Thyroid gland (tissue), 4 donors: Measurements from ENCODE around the gene HKDC1. TPM values are rescaled to one million over a fixed set of nuclear protein-coding genes. Genes with fewer than 3 reads are reported as not detected.
A peak's percentile ranks its signal among the peaks of the same experiment; 100 is the strongest.
"Not testable (repeated sequence)": the region's sequence is repeated elsewhere in the genome, so short reads cannot be mapped to it uniquely, and the experiment has no call there.

Source experiments
- DNase-seq, 2 donors: peaks; one replicate each; pipeline ENCODE4 v3.0.0-alpha.2; 2019
- H3K27ac ChIP-seq, 3 donors: fragments of 200-600 bp; sonication (generic); 1 replicate in 2 of 3; 2 replicates in 1 of 3; pipeline ENCODE4 v1.5.1; 2016 to 2019; ENCODE audit warnings: mild to moderate bottlenecking in 1 of 3, moderate library complexity in 1 of 3
- H3K27me3 ChIP-seq: fragments of 200-600 bp; sonication (generic); one replicate; pipeline ENCODE4 v1.5.1; 2019
- H3K36me3 ChIP-seq, 2 donors: fragments of 200-600 bp; sonication (generic); one replicate each; pipeline ENCODE4 v1.5.1; 2016 to 2019
- H3K4me1 ChIP-seq, 2 donors: fragments of 200-600 bp; sonication (generic); one replicate each; pipeline ENCODE4 v1.5.1; 2017 to 2019
- H3K4me3 ChIP-seq, 3 donors: fragments of 200-600 bp; sonication (generic); replicated peaks in 1 of 3; 1 replicate in 2 of 3; 2 replicates in 1 of 3; pipeline ENCODE4 v1.5.1; 2016; ENCODE audit warnings: mild to moderate bottlenecking in 1 of 3
- H3K9me3 ChIP-seq: fragments of 200-600 bp; sonication (generic); one replicate; pipeline ENCODE4 v1.5.1; 2017
- POLR2A ChIP-seq, 2 donors: fragments of 450-650 bp; IDR thresholded peaks; one replicate each; pipeline ENCODE4 v1.6.1; 2017; ENCODE audit warnings: antibody characterized with exemption in 2 of 2, mild to moderate bottlenecking in 2 of 2, moderate library complexity in 1 of 2
- WGBS, 2 donors: methylation state at CpG; one replicate each; pipeline ENCODE4 v1.1.5; 2017; 5-methylcytosine and 5-hydroxymethylcytosine counted together
- intact Hi-C: fragments of 100-400 bp; cut with DNase I; formaldehyde crosslinking; loops from one replicate; pipeline ENCODE4 v1.15.1; 2023
- total RNA-seq, 4 donors: library from RNA; depleted of rRNA; stranded (reverse); fragments of >200 nt; gene quantifications; one replicate each; pipeline ENCODE4 v1.2.3, GENCODE V29; 2016
- TF ChIP-seq, protein P1 (sequence below), 6 experiments: fragments of 200-600 bp in 3 of 6; fragments of 450-650 bp in 3 of 6; sonication (generic) in 3 of 6; IDR thresholded peaks; one replicate each; pipeline ENCODE4 v1.5.1; 2016 to 2019; ENCODE audit warnings: antibody characterized with exemption in 6 of 6, mild to moderate bottlenecking in 2 of 6, inconsistent platforms in 1 of 6, moderate library complexity in 1 of 6

HKDC1 gene, protein sequence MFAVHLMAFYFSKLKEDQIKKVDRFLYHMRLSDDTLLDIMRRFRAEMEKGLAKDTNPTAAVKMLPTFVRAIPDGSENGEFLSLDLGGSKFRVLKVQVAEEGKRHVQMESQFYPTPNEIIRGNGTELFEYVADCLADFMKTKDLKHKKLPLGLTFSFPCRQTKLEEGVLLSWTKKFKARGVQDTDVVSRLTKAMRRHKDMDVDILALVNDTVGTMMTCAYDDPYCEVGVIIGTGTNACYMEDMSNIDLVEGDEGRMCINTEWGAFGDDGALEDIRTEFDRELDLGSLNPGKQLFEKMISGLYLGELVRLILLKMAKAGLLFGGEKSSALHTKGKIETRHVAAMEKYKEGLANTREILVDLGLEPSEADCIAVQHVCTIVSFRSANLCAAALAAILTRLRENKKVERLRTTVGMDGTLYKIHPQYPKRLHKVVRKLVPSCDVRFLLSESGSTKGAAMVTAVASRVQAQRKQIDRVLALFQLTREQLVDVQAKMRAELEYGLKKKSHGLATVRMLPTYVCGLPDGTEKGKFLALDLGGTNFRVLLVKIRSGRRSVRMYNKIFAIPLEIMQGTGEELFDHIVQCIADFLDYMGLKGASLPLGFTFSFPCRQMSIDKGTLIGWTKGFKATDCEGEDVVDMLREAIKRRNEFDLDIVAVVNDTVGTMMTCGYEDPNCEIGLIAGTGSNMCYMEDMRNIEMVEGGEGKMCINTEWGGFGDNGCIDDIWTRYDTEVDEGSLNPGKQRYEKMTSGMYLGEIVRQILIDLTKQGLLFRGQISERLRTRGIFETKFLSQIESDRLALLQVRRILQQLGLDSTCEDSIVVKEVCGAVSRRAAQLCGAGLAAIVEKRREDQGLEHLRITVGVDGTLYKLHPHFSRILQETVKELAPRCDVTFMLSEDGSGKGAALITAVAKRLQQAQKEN
- 10 to 100 TPM in 2 of 4 donors, 1 to 10 TPM in 2; 2.4 to 21.1 (median 8.5) TPM for total RNA-seq

GRCh38 chr10:69220041-69220451 lies at the start of gene HKDC1:
Gene HKDC1 (plus strand): TSS chr10:69220332. CDS start chr10:69220436, 104 bp downstream.
- Histone ChIP-seq H3K27ac (peak within 1 kb of the TSS; percentile 66 to 95 (median 81)), H3K27me3 (no peaks in the 10 kb centered on the region), H3K9me3 (no peaks in the 10 kb centered on the region), H3K36me3 (no peaks in the 10 kb centered on the region), H3K4me3 (no peak within 1 kb of the TSS), H3K4me1 (peaks cover 21 to 26% of the 10 kb centered on the region in 2 donors)
- WGBS, 2 donors, result 34 to 45% methylated on average over 7 to 8 of the region's 8 CpGs
- TF ChIP-seq POLR2A (IDR thresholded peaks at IDR 0.05), result peak in 1 of 2 donors; percentile 70
- TF ChIP-seq, protein P1, sequence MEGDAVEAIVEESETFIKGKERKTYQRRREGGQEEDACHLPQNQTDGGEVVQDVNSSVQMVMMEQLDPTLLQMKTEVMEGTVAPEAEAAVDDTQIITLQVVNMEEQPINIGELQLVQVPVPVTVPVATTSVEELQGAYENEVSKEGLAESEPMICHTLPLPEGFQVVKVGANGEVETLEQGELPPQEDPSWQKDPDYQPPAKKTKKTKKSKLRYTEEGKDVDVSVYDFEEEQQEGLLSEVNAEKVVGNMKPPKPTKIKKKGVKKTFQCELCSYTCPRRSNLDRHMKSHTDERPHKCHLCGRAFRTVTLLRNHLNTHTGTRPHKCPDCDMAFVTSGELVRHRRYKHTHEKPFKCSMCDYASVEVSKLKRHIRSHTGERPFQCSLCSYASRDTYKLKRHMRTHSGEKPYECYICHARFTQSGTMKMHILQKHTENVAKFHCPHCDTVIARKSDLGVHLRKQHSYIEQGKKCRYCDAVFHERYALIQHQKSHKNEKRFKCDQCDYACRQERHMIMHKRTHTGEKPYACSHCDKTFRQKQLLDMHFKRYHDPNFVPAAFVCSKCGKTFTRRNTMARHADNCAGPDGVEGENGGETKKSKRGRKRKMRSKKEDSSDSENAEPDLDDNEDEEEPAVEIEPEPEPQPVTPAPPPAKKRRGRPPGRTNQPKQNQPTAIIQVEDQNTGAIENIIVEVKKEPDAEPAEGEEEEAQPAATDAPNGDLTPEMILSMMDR (IDR thresholded peaks at IDR 0.05), result no peak
- intact Hi-C loops, result no loop called here
- peak; percentile 90 to 91 for DNase-seq

- no peaks in the 10 kb centered on the region for H3K9me3 ChIP-seq
- TF ChIP-seq POLR2A (IDR thresholded peaks at IDR 0.05), result no peak
- TF ChIP-seq, protein P1 (IDR thresholded peaks at IDR 0.05), result no peak
- 91 to 93% methylated on average over 3 of the region's 3 CpGs for WGBS, 2 donors
- H3K36me3 ChIP-seq, result peaks cover 11 to 27% of the 10 kb centered on the region in 2 donors
- intact Hi-C loops, result loop anchor here (10.0 kb wide), 1 partner anchor 48 kb away; the partner anchor contains the start of gene VPS26A
- no peak overlapping the region for H3K27ac ChIP-seq
- DNase-seq, result no peak
- no peak overlapping the region for H3K4me3 ChIP-seq
- no peaks in the 10 kb centered on the region for H3K27me3 ChIP-seq
- H3K4me1 ChIP-seq, result no peaks in the 10 kb centered on the region
Measured at GRCh38 chr10:69172241-69172982, 47.7 kb upstream of the HKDC1 start.

GRCh38 chr10:69175326-69175725 lies 44.8 kb upstream of the HKDC1 start:
- intact Hi-C loops, result loop anchor here (10.0 kb wide), 1 partner anchor 51 kb away; the partner anchor contains the start of gene VPS26A
- not testable (repeated sequence) for H3K9me3 ChIP-seq, H3K27ac ChIP-seq, H3K27me3 ChIP-seq, H3K4me1 ChIP-seq, DNase-seq, H3K4me3 ChIP-seq, H3K36me3 ChIP-seq
- WGBS, 2 donors, result 79 to 87% methylated on average over 3 to 4 of the region's 4 CpGs

- 69 to 71% methylated on average over 2 of the region's 2 CpGs for WGBS, 2 donors
Measured at GRCh38 chr10:69176823-69177222, 43.3 kb upstream of the HKDC1 start.

More at GRCh38 chr10:69176823-69177222, 43.3 kb upstream of the HKDC1 start:
- no peak overlapping the region for H3K4me3 ChIP-seq
- peaks cover 12 to 17% of the 10 kb centered on the region in 2 donors for H3K4me1 ChIP-seq
- no peaks in the 10 kb centered on the region for H3K27me3 ChIP-seq
- H3K36me3 ChIP-seq, result peaks cover 0 to under 1% of the 10 kb centered on the region in 2 donors
- no peak overlapping the region for H3K27ac ChIP-seq
- intact Hi-C loops, result loop anchor here (10.0 kb wide), 1 partner anchor 52 kb away; the partner anchor contains the start of gene VPS26A
- H3K9me3 ChIP-seq, result no peaks in the 10 kb centered on the region
- DNase-seq, result no peak
- TF ChIP-seq POLR2A (IDR thresholded peaks at IDR 0.05), result no peak
- TF ChIP-seq, protein P1 (IDR thresholded peaks at IDR 0.05), result no peak
